NCI-H345 treated with DMSO at 0.1 percent for 48 hours (cell line): ENCODE measurements around the gene ARHGEF10L.

Experiments
- DNase-seq: peaks from one replicate; lab custom pipeline; 2025; ENCODE audit not compliant: unreplicated experiment; lab: John Stamatoyannopoulos, UW

The ARHGEF10L gene

DNA sequence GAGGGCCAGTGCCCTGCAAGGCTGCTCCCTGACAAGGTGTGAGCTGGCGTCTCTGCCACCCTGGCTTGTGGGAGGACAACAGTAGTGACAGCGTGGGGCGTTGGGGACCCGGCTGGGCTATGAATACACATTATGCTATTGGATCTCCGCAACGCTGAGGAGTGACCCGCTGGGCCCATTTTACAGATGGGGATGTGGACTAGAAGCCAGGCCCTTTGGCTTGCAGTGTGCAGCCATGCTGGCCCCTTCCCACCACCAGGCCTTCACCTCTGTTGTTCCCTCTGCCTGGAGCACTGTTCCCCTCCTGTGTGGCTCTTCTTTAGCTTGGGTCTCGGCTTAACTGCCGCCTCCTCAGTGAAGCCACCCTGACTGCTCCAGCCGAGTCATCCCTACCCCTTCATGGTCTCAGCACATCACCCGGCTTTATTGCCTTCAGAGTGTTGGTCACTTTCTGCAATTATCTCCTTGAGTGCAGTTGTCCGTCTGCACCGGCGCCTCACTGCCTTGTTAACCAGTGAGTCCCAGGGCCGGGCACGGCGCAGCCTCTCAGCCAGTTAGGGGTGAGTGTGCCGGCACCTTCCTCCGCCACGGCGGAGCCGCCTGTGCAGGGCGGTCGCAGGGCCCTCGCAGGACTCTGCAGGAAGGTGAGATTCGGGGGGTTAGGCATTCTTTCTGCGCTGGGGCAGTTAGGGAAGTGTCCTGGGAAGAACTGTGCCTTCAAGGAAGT, 131.3 kb downstream of the ARHGEF10L start:
- DNase-seq: no peak

DNA sequence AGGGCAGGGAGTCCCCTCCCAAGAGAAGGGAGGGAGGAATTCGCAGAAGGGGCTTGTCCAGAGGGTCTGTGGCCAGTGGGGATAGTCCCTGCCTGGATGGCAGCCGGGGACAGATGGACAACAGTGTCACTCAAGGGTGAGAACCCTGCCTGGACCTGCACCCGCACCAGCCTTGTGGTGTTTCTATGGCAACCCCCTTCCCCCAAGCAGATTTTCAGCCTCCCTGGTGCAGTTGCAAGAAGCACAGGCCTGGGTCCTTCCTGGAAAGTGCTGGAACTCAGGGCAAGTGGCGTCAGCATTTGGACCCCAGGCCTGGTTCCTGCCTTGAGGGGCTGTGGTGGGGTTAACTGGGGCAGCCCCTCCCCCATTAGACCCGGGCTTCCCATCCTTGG, 131.8 kb downstream of the ARHGEF10L start:
- no peak for DNase-seq

DNA sequence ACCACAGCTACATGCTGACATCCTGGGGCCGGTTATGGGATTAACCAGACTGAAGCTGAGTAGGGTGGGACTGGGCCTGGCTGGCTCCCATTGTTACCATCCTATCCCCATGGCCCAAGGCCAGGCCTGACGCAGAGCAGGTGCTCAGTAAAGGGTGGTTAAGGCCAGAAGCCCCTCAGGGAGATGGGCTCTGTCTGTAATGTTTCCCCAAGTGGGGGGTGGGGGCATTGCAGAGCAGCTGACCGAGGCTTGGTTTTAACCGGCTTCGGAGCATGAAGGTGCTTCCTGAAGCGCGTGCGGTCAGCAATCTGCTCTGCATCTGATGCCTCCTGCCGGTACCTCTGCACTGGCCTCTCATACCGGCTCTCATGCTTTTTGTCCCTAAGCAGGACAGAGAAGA, 132.2 kb downstream of the ARHGEF10L start:
- no peak for DNase-seq

DNA sequence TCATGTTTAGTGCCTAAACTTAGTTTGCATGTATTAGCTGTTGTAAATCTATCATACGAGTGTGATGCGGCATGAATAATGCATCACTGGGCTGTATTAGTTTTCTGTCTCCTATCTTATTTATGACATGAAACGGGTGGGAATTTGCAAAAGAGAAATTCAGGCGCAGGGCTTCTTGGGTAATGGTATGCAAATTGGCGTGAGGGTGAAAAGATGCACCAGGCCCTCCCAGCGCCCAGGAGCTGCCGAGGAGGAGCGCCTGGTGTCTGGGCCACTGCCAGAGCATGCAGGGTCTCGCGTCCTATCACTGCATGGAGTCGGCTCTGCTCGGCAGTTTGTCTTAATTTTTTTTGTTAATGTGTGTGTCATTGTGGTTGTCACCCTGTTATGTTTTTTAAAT, 132.7 kb downstream of the ARHGEF10L start:
- no peak for DNase-seq

DNA sequence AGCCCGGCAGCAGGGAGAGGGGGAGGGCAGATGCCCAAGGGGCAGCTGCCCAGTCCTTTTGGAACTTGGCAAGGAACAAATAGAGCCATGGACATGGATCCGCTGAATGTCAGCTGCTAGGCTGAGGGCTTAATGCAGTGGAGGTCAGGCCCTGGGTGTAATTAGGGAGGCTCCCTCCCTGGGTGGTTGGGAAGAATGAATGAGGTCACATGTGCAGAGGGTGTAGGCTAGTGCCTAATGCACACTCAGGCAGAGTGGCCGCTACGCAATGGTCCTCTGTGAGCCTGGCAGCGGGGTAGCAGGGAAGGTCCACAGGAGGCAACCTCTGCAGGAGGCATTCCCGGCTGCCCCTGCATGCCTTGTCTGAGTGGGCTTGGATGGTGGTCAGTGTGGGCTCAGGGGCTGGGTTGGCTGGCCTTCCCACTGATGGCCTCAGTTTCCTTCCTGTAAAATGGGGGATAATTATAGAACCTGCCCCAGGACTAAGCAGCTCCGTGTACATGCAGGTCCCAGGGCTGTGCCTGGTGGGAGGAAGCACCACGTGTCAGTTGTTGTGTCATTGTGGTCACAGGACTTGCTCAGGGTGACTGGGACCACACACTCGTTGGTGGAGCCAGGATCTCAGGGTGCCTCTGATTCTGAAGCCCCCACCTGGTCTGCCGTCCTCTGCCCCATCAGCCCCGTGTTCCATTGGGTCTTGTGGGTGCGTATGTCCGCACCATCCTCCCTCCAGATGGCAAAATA, 134.0 kb downstream of the ARHGEF10L start:
- no peak for DNase-seq

DNA sequence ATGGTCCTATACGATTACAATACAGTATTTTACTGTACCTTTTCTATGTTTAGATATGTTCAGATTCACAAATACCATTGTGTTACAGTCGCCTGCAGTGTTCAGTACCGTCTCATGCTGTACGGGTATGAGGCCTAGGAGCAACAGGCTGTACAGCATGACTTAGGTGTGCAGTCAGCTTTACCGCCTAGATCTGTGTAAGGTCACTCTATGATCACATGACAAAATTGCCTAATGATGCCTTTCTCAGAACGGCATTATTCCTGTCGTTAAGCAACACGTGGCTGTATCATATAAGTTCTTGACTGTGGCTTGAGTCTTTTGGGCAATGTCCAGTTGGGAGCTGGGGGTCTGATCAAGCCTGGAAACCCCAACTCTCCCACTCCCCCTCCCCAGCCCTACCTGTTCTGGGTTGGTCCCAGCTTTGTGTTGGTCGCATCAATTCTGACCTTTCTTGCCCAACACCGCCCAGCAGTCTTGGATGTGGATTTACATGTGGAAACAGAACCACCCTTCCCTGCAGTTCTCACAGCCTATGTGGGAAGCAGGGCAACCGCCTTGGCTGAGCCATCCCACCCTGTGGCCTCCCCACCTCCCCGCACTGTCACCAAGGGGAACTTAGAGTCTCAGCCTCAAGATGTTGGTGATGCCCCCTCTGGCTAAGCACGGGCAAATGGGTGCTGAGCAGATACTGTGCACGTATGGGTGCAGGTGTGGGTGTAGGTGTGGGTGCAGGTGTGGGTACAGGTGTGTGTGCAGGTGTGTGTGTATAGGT, 135.4 kb downstream of the ARHGEF10L start:
- no peak for DNase-seq

DNA sequence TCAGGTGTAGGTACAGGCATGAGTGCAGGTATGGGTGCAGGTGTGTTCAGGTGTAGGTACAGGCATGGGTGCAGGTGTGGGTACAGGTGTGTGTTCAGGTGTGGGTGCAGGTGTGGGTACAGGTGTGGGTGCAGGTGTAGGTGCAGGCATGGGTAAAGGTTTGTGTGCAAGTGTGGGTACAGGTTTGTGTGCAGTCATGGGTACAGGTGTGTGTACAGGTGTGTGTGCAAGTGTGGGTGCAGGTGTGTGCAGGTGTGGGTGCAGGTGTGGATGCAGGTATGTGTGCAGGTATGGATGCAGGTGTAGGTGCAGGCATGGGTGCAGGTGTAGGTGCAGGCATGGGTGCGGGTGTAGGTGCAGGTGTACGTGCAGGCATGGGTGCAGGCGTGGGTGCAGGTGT, 136.2 kb downstream of the ARHGEF10L start:
- DNase-seq: no peak

DNA sequence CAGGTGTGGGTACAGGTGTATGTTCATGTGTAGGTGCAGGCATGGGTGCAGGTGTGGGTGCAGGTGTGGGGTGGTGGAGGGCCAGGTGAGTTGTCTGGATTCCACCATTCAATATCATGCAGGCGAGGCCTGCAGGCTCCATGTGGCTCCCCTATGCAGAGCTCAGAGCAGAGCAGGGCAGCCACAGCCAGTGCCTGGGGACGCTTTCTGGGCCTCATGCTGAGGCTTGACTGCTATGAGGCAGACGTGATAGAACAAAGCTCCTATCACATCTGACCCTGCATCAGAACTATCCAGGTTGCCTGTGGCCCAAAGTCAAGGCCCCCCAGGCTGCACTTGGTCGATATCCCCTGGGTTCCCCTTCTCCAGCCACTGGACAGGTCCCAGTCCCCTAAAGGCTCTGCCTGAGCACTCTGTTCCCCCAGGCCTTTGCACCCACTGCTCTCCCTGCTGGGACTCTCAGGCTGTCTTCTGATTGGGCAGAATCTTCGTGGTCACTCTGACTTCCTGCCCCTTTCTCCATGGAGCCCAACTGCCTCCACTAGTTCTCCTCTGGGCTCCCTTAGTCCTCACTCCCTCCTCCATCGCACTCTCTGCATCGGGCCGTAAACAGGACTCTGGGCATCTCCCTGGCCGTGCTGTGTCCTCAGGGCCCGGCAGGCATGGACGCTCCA, 137.0 kb downstream of the ARHGEF10L start:
- no peak for DNase-seq

DNA sequence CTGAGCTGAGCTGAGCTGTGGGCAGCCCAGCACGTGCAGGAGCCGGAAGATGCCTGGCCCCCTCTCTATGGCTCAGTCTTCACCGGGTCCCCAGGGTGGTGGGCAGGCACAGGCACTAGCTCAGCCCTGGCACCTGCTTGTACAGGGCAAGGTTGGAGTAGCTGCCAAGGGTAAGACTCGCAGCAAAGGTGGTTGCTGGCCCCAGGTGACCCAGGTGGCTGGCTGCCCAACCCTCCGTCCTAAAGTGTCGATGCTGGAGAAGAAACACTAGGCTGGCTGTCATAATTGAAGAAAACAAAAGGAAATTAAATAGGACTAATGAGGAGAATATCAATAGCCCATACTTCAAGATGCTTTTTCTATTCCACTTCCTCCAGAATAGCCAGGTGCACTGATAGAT, 138.5 kb downstream of the ARHGEF10L start:
- DNase-seq: no peak

DNA sequence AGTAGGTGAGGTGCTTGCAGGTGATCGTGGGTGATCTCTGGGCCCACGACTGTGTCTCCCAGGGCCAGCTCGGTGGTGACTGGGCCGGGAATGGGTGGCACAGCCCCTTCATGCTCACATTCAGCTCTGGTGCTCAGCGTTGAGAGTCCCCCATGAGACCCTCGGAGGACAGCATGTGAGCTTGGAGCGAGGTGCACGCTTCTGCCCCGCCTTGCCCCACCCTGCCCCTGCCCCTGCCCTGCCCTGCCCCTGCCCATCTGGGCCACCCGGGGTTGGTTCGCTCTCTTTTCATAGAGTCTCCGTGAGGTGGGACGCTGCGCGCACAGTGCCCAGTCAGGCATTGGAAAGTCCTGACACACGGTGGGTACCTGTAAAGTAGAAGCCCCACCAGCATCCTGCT, 140.4 kb downstream of the ARHGEF10L start:
- DNase-seq: no peak

DNA sequence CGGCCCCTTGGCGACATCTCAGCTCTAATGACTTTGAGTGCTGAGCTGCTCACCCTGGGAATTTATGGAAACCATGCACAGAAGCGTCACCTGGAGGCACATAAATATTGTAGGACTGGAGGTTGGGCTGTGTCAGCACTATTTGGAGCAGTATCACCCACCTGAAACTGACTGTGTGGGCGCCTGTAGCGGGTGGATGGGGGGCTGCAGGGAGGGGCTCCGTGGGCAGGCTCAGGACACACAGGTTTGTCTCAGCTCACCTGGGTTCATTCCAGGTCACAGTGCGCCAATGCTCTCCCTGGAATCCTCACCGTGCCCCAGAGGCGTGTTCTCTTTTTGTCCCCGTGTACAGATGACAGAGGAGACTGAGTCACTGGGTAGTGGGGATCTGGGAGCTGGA, 140.8 kb downstream of the ARHGEF10L start:
- no peak for DNase-seq

DNA sequence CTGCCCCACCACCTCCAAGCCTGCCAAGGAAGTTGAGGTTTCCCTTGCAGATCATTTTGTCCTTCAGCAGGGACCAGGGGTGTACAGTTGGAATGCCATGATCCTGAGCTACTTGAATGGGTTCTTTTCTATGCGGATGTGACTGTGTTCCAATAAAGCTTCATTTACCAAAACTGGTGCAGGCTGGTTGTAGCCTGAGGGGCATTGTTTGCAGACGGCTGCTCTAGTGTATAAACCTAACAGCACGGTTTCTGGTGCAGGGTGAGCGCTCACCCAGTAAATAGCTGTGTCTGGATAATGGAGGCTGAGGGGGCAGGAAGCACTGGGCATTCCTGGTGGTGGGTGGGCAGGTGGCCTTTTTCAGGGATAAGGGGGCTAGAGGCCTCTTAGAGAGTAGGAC, 142.9 kb downstream of the ARHGEF10L start:
- no peak for DNase-seq

DNA sequence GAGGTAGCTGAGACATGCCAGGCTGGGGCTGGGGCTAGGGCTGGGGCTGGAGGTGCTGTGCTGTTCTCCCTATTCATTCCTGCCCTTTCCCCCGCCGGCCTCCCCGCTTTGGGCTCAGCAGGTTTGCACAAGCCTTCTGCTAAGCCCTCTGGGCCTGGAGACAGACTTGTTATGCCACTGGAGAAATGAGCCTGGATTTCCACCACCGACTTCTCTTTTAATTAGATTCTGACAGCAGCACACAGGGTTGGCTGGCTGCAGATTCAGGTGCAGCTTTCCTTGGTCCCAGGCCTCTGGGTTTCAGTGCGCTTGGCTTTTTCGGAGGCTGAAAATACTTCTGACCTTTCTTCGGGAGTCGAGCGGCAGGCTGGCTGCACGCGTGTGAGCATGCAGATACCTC, 144.1 kb downstream of the ARHGEF10L start:
- no peak for DNase-seq

DNA sequence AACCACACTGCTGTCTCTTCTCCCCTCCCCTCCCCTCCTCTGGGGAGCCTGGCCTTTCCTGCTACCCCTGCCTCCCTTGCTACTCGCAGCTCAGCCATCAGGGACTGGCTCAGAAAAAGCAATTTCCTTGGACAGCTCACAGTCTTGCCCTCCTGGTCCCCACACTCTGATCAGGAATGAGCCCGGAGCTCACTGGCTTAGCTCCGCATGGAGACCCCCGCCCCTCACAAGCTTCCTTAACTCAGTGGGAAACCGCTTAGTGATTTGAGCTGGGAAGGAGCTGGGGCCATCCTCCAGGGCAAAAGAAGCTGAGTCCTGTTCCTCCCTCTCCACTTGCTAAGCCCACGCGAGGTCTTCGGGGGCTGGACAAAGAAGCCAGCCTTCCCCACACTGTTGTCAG, 145.3 kb downstream of the ARHGEF10L start:
- no peak for DNase-seq

DNA sequence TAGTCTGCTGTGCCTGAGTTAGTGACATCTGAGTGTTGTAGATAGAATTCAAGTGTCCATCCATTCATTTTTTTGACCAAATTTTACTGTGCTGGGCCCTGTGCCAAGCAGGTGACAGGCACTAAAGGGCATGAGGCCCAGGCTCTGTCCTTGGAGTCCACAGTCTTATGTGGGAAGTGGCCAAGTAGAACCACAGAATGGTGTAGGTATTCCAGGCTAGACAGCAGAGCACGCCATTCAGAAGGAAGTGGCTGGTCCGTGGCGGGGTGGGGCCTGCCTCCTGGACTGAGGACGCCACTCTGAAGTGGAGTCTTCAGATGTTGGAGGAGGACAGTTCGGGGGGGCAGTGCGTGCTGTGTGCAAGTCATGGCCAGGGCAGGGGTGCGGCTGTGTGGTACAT, 146.8 kb downstream of the ARHGEF10L start:
- DNase-seq: no peak

DNA sequence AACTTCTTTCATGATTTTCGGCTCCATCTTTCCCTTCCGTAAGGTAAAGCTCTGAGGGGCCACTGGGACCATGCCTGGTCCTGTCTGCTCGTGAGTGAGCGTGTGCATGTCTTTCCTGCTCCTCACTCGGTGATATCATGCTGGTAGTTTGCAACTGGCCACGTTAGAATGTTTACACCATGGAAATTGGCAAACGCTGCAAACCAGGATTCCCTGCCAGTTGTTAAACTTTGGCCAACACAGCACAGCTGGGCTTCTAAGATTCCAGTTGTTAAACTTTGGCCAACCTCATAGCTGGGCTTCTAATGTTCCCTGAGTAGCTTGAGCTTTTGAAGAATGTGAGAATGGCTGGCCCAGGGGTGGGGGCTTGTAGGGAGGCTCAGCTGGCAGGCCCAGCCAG, 147.6 kb downstream of the ARHGEF10L start:
- DNase-seq: no peak

DNA sequence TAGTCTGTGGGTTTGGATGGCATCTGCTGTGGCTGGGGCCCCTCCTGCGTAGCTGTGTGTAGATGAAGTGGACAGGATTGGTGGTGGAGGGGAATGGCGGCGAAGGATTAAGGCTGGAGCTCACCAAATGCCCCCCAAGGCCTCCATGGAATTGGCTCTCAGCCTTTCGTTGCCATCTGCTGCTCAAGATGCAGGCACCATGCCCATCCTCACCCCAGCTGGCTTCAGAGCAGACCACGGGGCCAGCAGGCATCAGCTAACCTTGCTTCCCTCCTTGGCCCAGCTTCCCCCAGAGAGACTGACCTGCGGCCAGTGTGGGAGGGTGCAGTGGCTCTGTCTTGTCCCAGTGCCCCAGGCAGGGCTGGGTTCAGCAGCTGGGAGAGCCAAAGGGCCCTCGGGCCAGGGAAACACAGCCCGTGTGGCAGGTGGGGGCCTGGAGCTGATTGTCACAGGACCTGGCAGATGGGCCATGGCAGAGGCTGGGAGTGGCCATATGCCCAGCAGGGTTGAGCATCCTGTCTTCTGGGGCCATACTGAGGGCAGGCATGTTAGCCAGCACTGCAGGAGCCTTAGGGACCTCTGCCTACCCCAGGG, 148.8 kb downstream of the ARHGEF10L start:
- no peak for DNase-seq

DNA sequence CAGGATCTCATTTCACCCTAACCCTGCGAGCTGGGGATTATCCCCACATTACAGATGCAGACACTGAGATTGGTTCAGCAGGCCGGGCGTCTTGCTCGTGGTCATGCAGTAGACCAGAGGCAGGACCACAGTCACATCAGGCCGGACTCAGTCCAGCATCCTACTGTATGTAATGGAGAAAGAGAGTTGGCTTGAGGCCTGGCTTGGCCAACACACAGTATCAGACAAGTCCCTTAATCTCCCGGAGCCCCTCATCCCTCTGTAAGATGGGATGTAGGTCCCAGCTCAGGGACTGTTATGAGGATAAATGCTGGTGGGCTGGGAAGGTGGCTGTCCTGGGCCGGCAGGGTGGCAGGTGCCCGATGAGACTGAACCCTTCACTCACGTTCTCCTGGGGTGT, 149.5 kb downstream of the ARHGEF10L start:
- DNase-seq: no peak

DNA sequence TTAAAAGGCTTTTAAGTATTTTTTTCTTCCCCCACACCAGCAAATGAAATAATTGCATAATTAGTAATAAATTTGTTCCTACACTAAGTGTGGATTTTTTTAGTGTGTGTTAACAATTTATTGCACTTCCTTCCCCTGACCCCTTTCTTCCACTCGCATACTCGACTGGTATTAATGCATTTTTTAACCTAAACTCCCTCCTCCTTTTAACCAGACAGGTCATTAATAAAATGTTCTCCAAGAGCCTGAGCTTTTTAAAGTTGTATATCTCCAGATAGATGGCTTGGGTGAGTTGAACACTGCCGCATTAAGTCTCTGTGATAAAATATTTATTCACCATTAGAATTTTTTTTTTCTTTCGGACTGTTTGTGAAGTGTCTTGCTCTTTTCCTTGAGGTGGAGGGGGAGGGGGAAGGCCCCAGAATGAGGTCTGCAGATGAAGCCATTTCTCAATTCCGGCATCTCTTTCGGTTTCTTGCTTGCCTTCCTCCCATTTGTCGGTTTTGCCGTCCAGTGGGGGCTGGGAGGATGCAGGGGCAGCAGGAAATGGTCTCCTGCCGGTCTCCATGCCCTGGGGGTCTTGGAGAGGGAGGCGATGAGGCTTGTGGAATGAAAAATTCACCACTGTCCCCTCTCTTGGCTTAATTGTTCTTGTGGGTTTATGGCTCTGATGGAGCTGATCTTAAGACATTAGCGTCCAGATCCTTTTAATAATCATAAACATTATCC, 151.6 kb downstream of the ARHGEF10L start:
- no peak for DNase-seq

DNA sequence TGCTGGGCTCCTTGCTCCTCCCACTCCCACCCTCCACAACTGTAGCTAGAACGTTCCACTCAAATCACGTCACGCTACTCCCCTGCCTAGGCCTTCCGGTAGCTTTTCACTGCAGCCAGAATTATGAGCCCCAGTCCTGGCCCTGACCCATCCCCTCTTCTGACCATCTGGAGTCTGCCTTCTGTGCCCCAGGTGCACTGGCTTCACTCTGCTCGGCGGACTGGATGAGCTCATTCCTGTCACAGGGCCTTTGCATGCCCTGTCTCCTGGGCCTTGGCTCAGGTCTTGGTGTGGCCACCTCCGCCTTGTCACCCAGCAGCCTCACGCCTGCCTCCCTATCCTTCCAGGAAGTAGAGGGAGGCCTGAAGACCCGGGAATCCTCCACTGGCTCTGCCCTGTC, 153.1 kb downstream of the ARHGEF10L start:
- DNase-seq: no peak
